HCT116 (cell line): ENCODE data around the gene CEACAM19. TPM values are rescaled to one million over a fixed set of nuclear protein-coding genes. Genes with fewer than 3 reads are reported as not detected.

Experiments
- ATAC-seq: fragments of 200-7000 bp; cut with Tn5 transposase; 2 replicates; pipeline ENCODE4 v1.9.1; 2020; ENCODE audit warnings: mild to moderate bottlenecking, moderate library complexity
- BruUV-seq: library from RNA; stranded (reverse); fragments of 400-500 nt; replicated peaks from 2 replicates; lab custom pipeline; 2021; lab: Mats Ljungman, UMichigan
- CTCF ChIA-PET: fragments of 300-600 bp; sonication (Branson Sonifier 250); formaldehyde crosslinking; loops from one replicate; lab custom pipeline; 2021; ENCODE audit warnings: antibody characterized with exemption; lab: Charles Lee
- POLR2A ChIA-PET: fragments of 300-600, 350-600 bp; sonication (Branson Sonifier 250); formaldehyde crosslinking; loops from one replicate; lab custom pipeline; 2021; ENCODE audit warnings: antibody characterized with exemption; lab: Charles Lee
- RAD21 ChIA-PET, 2 experiments: fragments of 300-600 bp; sonication (Branson Sonifier 250); formaldehyde crosslinking; loops; one replicate each; lab custom pipeline; 2023; ENCODE audit warnings: low total read pairs in 2 of 2; ENCODE audit not compliant: uncharacterized antibody in 2 of 2, unreplicated experiment in 2 of 2, low non-redundant PET in 1 of 2; lab: Charles Lee
- DNase-seq: peaks from one replicate; pipeline ENCODE4 v3.0.0-alpha.2; 2010; ENCODE audit warnings: low read depth, low spot score
- H2AFZ ChIP-seq: fragments of 200-600 bp; shearing (Covaris generic), sonication (generic); 2 replicates; pipeline ENCODE4 v1.6.1; 2017; ENCODE audit warnings: low read depth, mixed run types, mixed read lengths, antibody characterized with exemption, low read length; ENCODE audit not compliant: poor library complexity, severe bottlenecking
- H3K27ac ChIP-seq: 2 replicates; pipeline ENCODE4 v1.5.1; 2012; ENCODE audit warnings: low read depth, low read length
- H3K27me3 ChIP-seq: fragments of 200-600 bp; sonication (generic); 2 replicates; pipeline ENCODE4 v1.6.1; 2016; ENCODE audit warnings: mixed run types, low read length, mixed read lengths; ENCODE audit not compliant: insufficient read depth
- H3K36me3 ChIP-seq, 2 experiments: fragments of 200-500 bp in 1 of 2; fragments of 200-600 bp in 1 of 2; sonication (Bioruptor generic) in 1 of 2; sonication (generic) in 1 of 2; 2 replicates each; pipeline versions ENCODE4 v1.5.1 to v1.6.1; 2014 to 2016; ENCODE audit warnings: low read length in 2 of 2, inconsistent platforms in 1 of 2, mixed read lengths in 1 of 2, mixed run types in 1 of 2; ENCODE audit not compliant: insufficient read depth in 2 of 2, control insufficient read depth in 1 of 2
- H3K4me1 ChIP-seq, 2 experiments: fragments of 200-600 bp in 1 of 2; sonication (generic) in 1 of 2; 2 replicates each; pipeline versions ENCODE4 v1.5.1 to v1.6.1; 2012 to 2017; ENCODE audit warnings: low read length in 2 of 2, inconsistent platforms in 1 of 2, mild to moderate bottlenecking in 1 of 2, mixed read lengths in 1 of 2, mixed run types in 1 of 2, moderate library complexity in 1 of 2; ENCODE audit not compliant: insufficient read depth in 2 of 2, control insufficient read depth in 1 of 2
- H3K4me2 ChIP-seq: fragments of 200-600 bp; sonication (generic); 2 replicates; pipeline ENCODE4 v1.6.1; 2017; ENCODE audit warnings: mixed run types, low read length, mixed read lengths
- H3K4me3 ChIP-seq, 2 experiments: fragments of 200-600 bp in 1 of 2; sonication (generic) in 1 of 2; replicated peaks in 1 of 2; 2 replicates each; pipeline ENCODE4 v1.5.1; 2011 to 2016; ENCODE audit warnings: low read length in 2 of 2, control low read depth in 1 of 2, low read depth in 1 of 2, mild to moderate bottlenecking in 1 of 2, mixed read lengths in 1 of 2, mixed run types in 1 of 2
- H3K79me2 ChIP-seq: fragments of 200-600 bp; sonication (generic); 2 replicates; pipeline ENCODE4 v1.6.1; 2017; ENCODE audit warnings: mild to moderate bottlenecking, mixed run types, low read length, moderate library complexity, mixed read lengths; ENCODE audit not compliant: insufficient read depth
- H3K9ac ChIP-seq: fragments of 200-600 bp; sonication (generic); 2 replicates; pipeline ENCODE4 v1.6.1; 2016; ENCODE audit warnings: low read length, mixed read lengths
- H3K9me2 ChIP-seq: fragments of 200-600 bp; sonication (generic), shearing (Covaris generic); 2 replicates; pipeline ENCODE4 v1.6.1; 2017; ENCODE audit warnings: mixed run types, mild to moderate bottlenecking, moderate library complexity; ENCODE audit not compliant: insufficient read depth
- H3K9me3 ChIP-seq, 2 experiments: fragments of 200-500 bp in 1 of 2; fragments of 200-600 bp in 1 of 2; sonication (Bioruptor generic) in 1 of 2; sonication (generic) in 1 of 2; 2 replicates each; pipeline ENCODE4 v1.6.1; 2014 to 2017; ENCODE audit warnings: low read length in 2 of 2, mixed read lengths in 2 of 2, inconsistent platforms in 1 of 2, low read depth in 1 of 2, mild to moderate bottlenecking in 1 of 2, mixed run types in 1 of 2, moderate library complexity in 1 of 2; ENCODE audit not compliant: control insufficient read depth in 1 of 2, insufficient read depth in 1 of 2
- H4K20me1 ChIP-seq: fragments of 200-600 bp; sonication (generic), shearing (Covaris generic); 2 replicates; pipeline ENCODE4 v1.6.1; 2017; ENCODE audit warnings: mixed run types, mild to moderate bottlenecking, moderate library complexity; ENCODE audit not compliant: insufficient read depth
- CEBPB ChIP-seq: IDR thresholded peaks from 2 replicates; pipeline ENCODE4 v1.6.1; 2012; ENCODE audit warnings: low read depth
- CTCF ChIP-seq, 3 experiments: fragments of 200-600 bp in 1 of 3; sonication (generic) in 1 of 3; IDR thresholded peaks in 2 of 3; conservative IDR thresholded peaks in 1 of 3; 2 replicates each; pipeline ENCODE4 v1.5.1; 2012 to 2017; ENCODE audit warnings: low read depth in 2 of 3, low read length in 2 of 3, antibody characterized with exemption in 1 of 3, borderline replicate concordance in 1 of 3, control low read depth in 1 of 3, mild to moderate bottlenecking in 1 of 3, mixed read lengths in 1 of 3, mixed run types in 1 of 3, moderate library complexity in 1 of 3; ENCODE audit not compliant: insufficient read depth in 1 of 3
- SRF ChIP-seq: IDR thresholded peaks from 2 replicates; pipeline ENCODE4 v1.6.1; 2012; ENCODE audit warnings: low read depth
- TCF7L2 ChIP-seq: IDR thresholded peaks from 2 replicates; pipeline ENCODE4 v1.7.0; 2011; ENCODE audit warnings: borderline replicate concordance, inconsistent platforms; ENCODE audit not compliant: insufficient read depth, insufficient read length; ENCODE audit errors: extremely low read depth
- ZNF274 ChIP-seq: fragments of 200-500 bp; sonication (Bioruptor generic); IDR thresholded peaks from 2 replicates; pipeline ENCODE4 v1.6.1; 2014; ENCODE audit warnings: mild to moderate bottlenecking, low read depth, low read length, inconsistent platforms
- intact Hi-C: fragments of 100-400 bp; cut with micrococcal nuclease; formaldehyde crosslinking; loops from 2 replicates; pipeline ENCODE4 v1.10.0; 2022
- total RNA-seq: library from RNA; stranded (reverse); gene quantifications from one replicate; pipeline ENCODE4 v1.2.1, GENCODE V29; 2021; ENCODE audit not compliant: unreplicated experiment
- TF ChIP-seq, protein P1 (sequence below): IDR thresholded peaks from 2 replicates; pipeline ENCODE4 v1.6.1; 2012; ENCODE audit warnings: low read depth

CEACAM19 gene
- total RNA-seq, 1 experiment from 2014 or later: 4.0 TPM

- Histone ChIP-seq H3K9me3 (no peaks in the 10 kb centered on the region), H3K27ac (no peak overlapping the region), H3K27me3 (no peaks in the 10 kb centered on the region), H3K36me3 (0 out of 4 replicates have a peak, but pooled peaks cover 0 to 4% of the 10 kb centered on the region in 2 experiments), H2AFZ (no peak overlapping the region), H3K4me1 (peaks cover 0 to 23% of the 10 kb centered on the region in 2 experiments; a peak in 3 of 4 replicates), H3K4me3 (no peak overlapping the region), H4K20me1 (no peaks in the 10 kb centered on the region), H3K9me2 (no peaks in the 10 kb centered on the region), H3K79me2 (no peaks in the 10 kb centered on the region), H3K4me2 (no peak overlapping the region), H3K9ac (no peak overlapping the region)
- no peak for DNase-seq
- no peak for ATAC-seq
- intact Hi-C loops: no loop called here
- TF ChIP-seq ZNF274: no peak
- TF ChIP-seq, protein P1, sequence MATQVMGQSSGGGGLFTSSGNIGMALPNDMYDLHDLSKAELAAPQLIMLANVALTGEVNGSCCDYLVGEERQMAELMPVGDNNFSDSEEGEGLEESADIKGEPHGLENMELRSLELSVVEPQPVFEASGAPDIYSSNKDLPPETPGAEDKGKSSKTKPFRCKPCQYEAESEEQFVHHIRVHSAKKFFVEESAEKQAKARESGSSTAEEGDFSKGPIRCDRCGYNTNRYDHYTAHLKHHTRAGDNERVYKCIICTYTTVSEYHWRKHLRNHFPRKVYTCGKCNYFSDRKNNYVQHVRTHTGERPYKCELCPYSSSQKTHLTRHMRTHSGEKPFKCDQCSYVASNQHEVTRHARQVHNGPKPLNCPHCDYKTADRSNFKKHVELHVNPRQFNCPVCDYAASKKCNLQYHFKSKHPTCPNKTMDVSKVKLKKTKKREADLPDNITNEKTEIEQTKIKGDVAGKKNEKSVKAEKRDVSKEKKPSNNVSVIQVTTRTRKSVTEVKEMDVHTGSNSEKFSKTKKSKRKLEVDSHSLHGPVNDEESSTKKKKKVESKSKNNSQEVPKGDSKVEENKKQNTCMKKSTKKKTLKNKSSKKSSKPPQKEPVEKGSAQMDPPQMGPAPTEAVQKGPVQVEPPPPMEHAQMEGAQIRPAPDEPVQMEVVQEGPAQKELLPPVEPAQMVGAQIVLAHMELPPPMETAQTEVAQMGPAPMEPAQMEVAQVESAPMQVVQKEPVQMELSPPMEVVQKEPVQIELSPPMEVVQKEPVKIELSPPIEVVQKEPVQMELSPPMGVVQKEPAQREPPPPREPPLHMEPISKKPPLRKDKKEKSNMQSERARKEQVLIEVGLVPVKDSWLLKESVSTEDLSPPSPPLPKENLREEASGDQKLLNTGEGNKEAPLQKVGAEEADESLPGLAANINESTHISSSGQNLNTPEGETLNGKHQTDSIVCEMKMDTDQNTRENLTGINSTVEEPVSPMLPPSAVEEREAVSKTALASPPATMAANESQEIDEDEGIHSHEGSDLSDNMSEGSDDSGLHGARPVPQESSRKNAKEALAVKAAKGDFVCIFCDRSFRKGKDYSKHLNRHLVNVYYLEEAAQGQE: no peak
- TF ChIP-seq CTCF (IDR thresholded peaks at IDR 0.05 in 2 of 3, conservative IDR thresholded peaks at IDR 0.05 in 1 of 3; ENCODE audit: borderline replicate concordance in 1 of 3, insufficient read depth in 1 of 3, low read depth in 2 of 3, low read length in 2 of 3): no peak
- no peak for TF ChIP-seq SRF
- no peak for TF ChIP-seq TCF7L2
- TF ChIP-seq CEBPB: no peak
- ChIA-PET RAD21 (no interaction called here), POLR2A (interaction anchor here (1.0 to 1.3 kb wide), 2 partner anchors 9 to 17 kb away, joined by 3 to 5 read pairs; no protein-coding TSS in a partner anchor), CTCF (interaction anchor here (0.5 to 1.6 kb wide), 3 partner anchors 53 to 210 kb away, joined by 3 to 4 read pairs (median 3); partner anchors contain the start of gene NECTIN2)
- no TSS peak for BruUV-seq
Measured at GRCh38 chr19:44635581-44636438, 35.5 kb upstream of the CEACAM19 start.
